Fibroblast of skin of left quadriceps (primary cell): ENCODE results near the gene STK25.

Source experiments
- DNase-seq, 2 experiments: peaks; one replicate each; pipeline ENCODE4 v3.0.0-alpha.2; 2013; ENCODE audit warnings: low read depth in 2 of 2

The STK25 gene

GRCh38 chr2:241493092-241493491 is 15.3 kb downstream of the STK25 start:
- DNase-seq, result no peak

- no peak for DNase-seq
Observed at GRCh38 chr2:241492174-241492565, 16.2 kb downstream of the STK25 start.

GRCh38 chr2:241491549-241492173 is 16.7 kb downstream of the STK25 start:
- DNase-seq, result no peak

GRCh38 chr2:241490825-241491506 is 17.4 kb downstream of the STK25 start:
- no peak for DNase-seq

- no peak for DNase-seq
Observed at GRCh38 chr2:241489733-241490680, 18.4 kb downstream of the STK25 start.

- no peak for DNase-seq
Observed at GRCh38 chr2:241489088-241489487, 19.3 kb downstream of the STK25 start.

DNA sequence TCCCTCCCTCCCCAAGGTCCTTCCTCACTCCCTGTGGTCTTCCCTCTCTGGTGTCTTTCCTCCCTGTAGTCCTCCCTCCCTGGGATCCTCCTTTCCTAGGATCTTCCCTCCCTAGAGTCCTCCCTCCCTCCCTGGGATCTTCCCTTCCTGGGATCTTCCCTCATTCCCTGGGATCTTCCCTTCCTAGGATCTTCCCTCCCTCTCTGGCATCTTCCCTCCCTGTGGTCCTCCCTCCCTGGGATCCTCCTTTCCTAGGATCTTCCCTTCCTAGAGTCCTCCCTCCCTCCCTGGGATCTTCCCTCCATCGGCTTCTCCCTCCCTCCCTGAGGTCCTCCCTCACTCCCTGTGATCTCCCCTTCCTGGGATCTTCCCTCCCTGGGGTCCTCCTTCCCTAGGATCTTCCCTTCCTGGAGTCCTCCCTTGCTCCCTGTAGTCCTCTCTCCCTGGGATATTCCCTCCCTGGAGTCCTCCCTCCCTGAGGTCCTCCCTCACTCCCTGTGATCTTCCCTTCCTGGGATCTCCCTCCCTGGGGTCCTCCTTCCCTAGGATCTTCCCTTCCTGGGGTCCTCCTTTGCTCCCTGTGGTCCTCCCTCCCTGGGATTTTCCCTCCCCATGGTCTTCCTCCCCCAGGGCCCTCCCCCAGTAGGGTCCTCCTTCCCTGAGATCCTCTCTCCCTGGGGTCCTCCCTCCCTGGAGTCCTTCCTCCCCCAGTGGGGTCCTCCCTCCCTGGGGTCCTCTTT is 23.0 kb downstream of the STK25 start:
- no peak for DNase-seq

DNA sequence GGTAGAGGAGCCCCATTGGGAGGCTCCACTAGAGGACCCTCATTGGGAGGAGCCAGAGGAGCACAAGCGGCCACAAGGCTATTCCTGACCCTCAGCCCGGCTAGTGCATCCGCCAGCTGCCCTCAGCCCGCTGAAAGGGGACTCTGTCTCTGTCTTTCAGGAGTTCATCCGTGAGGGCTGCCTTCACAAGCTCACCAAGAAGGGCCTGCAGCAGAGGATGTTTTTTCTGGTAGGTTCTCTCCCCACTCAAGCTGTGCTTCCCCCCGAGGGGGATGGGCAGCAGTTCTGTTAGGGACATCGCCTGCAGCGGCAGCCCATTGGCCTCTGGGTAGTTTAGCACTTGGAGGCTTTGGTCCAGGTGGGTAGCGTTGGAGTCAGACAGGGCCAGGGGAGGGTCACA is 25.1 kb downstream of the STK25 start:
- DNase-seq, result no peak

GRCh38 chr2:241482126-241482955 is 26.0 kb downstream of the STK25 start:
- DNase-seq, result no peak

GRCh38 chr2:241481687-241482086 is 26.7 kb downstream of the STK25 start:
- no peak for DNase-seq

- DNase-seq, result no peak
Observed at GRCh38 chr2:241479026-241479898, 29.1 kb downstream of the STK25 start.

- no peak for DNase-seq
Observed at GRCh38 chr2:241478166-241478565, 30.2 kb downstream of the STK25 start.

GRCh38 chr2:241475267-241475666 is 33.1 kb downstream of the STK25 start:
- no peak for DNase-seq

GRCh38 chr2:241473399-241473798 is 35.0 kb downstream of the STK25 start:
- no peak for DNase-seq

GRCh38 chr2:241469746-241470145 is 38.6 kb downstream of the STK25 start:
- DNase-seq, result no peak

- DNase-seq, result no peak
Observed at GRCh38 chr2:241468476-241468781, 40.0 kb downstream of the STK25 start.

- no peak for DNase-seq
Observed at GRCh38 chr2:241467777-241468475, 40.5 kb downstream of the STK25 start.

GRCh38 chr2:241466230-241466629 is 42.2 kb downstream of the STK25 start:
- no peak for DNase-seq

DNA sequence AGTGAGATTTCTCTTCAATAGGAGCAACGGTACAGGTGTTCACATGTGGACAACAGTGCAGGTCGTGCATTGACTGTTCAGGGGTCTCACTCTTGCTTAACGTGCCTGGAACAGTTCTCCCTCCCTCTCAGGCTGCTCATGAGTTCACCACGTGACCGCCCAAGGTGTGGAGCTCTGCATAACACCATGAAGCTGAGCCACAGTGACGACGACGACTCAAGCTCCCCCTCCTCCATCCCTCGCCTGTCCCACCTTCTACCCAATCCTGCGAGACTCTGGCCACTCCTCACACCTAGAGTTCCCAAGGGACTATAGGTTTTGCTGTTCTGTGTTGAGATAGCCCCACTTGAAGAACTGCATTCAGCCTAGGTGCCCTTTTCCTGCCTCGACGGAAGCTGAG is 42.8 kb downstream of the STK25 start:
- DNase-seq, result no peak
